HCT116 (cell line): Measurements from ENCODE around the gene HERPUD1. TPM values are rescaled to one million over a fixed set of nuclear protein-coding genes. Genes with fewer than 3 reads are reported as not detected.

Source experiments
- ATAC-seq: fragments of 200-7000 bp; cut with Tn5 transposase; 2 replicates; pipeline ENCODE4 v1.9.1; 2020; ENCODE audit warnings: mild to moderate bottlenecking, moderate library complexity
- BruUV-seq: library from RNA; stranded (reverse); fragments of 400-500 nt; replicated peaks from 2 replicates; lab custom pipeline; 2021; lab: Mats Ljungman, UMichigan
- CTCF ChIA-PET: fragments of 300-600 bp; sonication (Branson Sonifier 250); formaldehyde crosslinking; loops from one replicate; lab custom pipeline; 2021; ENCODE audit warnings: antibody characterized with exemption; lab: Charles Lee
- POLR2A ChIA-PET: fragments of 300-600, 350-600 bp; sonication (Branson Sonifier 250); formaldehyde crosslinking; loops from one replicate; lab custom pipeline; 2021; ENCODE audit warnings: antibody characterized with exemption; lab: Charles Lee
- RAD21 ChIA-PET, 2 experiments: fragments of 300-600 bp; sonication (Branson Sonifier 250); formaldehyde crosslinking; loops; one replicate each; lab custom pipeline; 2023; ENCODE audit warnings: low total read pairs in 2 of 2; ENCODE audit not compliant: uncharacterized antibody in 2 of 2, unreplicated experiment in 2 of 2, low non-redundant PET in 1 of 2; lab: Charles Lee
- DNase-seq: peaks from one replicate; pipeline ENCODE4 v3.0.0-alpha.2; 2010; ENCODE audit warnings: low read depth, low spot score
- H2AFZ ChIP-seq: fragments of 200-600 bp; shearing (Covaris generic), sonication (generic); 2 replicates; pipeline ENCODE4 v1.6.1; 2017; ENCODE audit warnings: low read depth, mixed run types, mixed read lengths, antibody characterized with exemption, low read length; ENCODE audit not compliant: poor library complexity, severe bottlenecking
- H3K27ac ChIP-seq: 2 replicates; pipeline ENCODE4 v1.5.1; 2012; ENCODE audit warnings: low read depth, low read length
- H3K27me3 ChIP-seq: fragments of 200-600 bp; sonication (generic); 2 replicates; pipeline ENCODE4 v1.6.1; 2016; ENCODE audit warnings: mixed run types, low read length, mixed read lengths; ENCODE audit not compliant: insufficient read depth
- H3K36me3 ChIP-seq, 2 experiments: fragments of 200-500 bp in 1 of 2; fragments of 200-600 bp in 1 of 2; sonication (Bioruptor generic) in 1 of 2; sonication (generic) in 1 of 2; 2 replicates each; pipeline versions ENCODE4 v1.5.1 to v1.6.1; 2014 to 2016; ENCODE audit warnings: low read length in 2 of 2, inconsistent platforms in 1 of 2, mixed read lengths in 1 of 2, mixed run types in 1 of 2; ENCODE audit not compliant: insufficient read depth in 2 of 2, control insufficient read depth in 1 of 2
- H3K4me1 ChIP-seq, 2 experiments: fragments of 200-600 bp in 1 of 2; sonication (generic) in 1 of 2; 2 replicates each; pipeline versions ENCODE4 v1.5.1 to v1.6.1; 2012 to 2017; ENCODE audit warnings: low read length in 2 of 2, inconsistent platforms in 1 of 2, mild to moderate bottlenecking in 1 of 2, mixed read lengths in 1 of 2, mixed run types in 1 of 2, moderate library complexity in 1 of 2; ENCODE audit not compliant: insufficient read depth in 2 of 2, control insufficient read depth in 1 of 2
- H3K4me2 ChIP-seq: fragments of 200-600 bp; sonication (generic); 2 replicates; pipeline ENCODE4 v1.6.1; 2017; ENCODE audit warnings: mixed run types, low read length, mixed read lengths
- H3K4me3 ChIP-seq, 2 experiments: fragments of 200-600 bp in 1 of 2; sonication (generic) in 1 of 2; replicated peaks in 1 of 2; 2 replicates each; pipeline ENCODE4 v1.5.1; 2011 to 2016; ENCODE audit warnings: low read length in 2 of 2, control low read depth in 1 of 2, low read depth in 1 of 2, mild to moderate bottlenecking in 1 of 2, mixed read lengths in 1 of 2, mixed run types in 1 of 2
- H3K79me2 ChIP-seq: fragments of 200-600 bp; sonication (generic); 2 replicates; pipeline ENCODE4 v1.6.1; 2017; ENCODE audit warnings: mild to moderate bottlenecking, mixed run types, low read length, moderate library complexity, mixed read lengths; ENCODE audit not compliant: insufficient read depth
- H3K9ac ChIP-seq: fragments of 200-600 bp; sonication (generic); 2 replicates; pipeline ENCODE4 v1.6.1; 2016; ENCODE audit warnings: low read length, mixed read lengths
- H3K9me2 ChIP-seq: fragments of 200-600 bp; sonication (generic), shearing (Covaris generic); 2 replicates; pipeline ENCODE4 v1.6.1; 2017; ENCODE audit warnings: mixed run types, mild to moderate bottlenecking, moderate library complexity; ENCODE audit not compliant: insufficient read depth
- H3K9me3 ChIP-seq, 2 experiments: fragments of 200-500 bp in 1 of 2; fragments of 200-600 bp in 1 of 2; sonication (Bioruptor generic) in 1 of 2; sonication (generic) in 1 of 2; 2 replicates each; pipeline ENCODE4 v1.6.1; 2014 to 2017; ENCODE audit warnings: low read length in 2 of 2, mixed read lengths in 2 of 2, inconsistent platforms in 1 of 2, low read depth in 1 of 2, mild to moderate bottlenecking in 1 of 2, mixed run types in 1 of 2, moderate library complexity in 1 of 2; ENCODE audit not compliant: control insufficient read depth in 1 of 2, insufficient read depth in 1 of 2
- H4K20me1 ChIP-seq: fragments of 200-600 bp; sonication (generic), shearing (Covaris generic); 2 replicates; pipeline ENCODE4 v1.6.1; 2017; ENCODE audit warnings: mixed run types, mild to moderate bottlenecking, moderate library complexity; ENCODE audit not compliant: insufficient read depth
- CBX3 ChIP-seq: IDR thresholded peaks from 2 replicates; pipeline ENCODE4 v1.6.1; 2012; ENCODE audit warnings: low read depth
- CEBPB ChIP-seq: IDR thresholded peaks from 2 replicates; pipeline ENCODE4 v1.6.1; 2012; ENCODE audit warnings: low read depth
- CTCF ChIP-seq, 3 experiments: fragments of 200-600 bp in 1 of 3; sonication (generic) in 1 of 3; IDR thresholded peaks in 2 of 3; conservative IDR thresholded peaks in 1 of 3; 2 replicates each; pipeline ENCODE4 v1.5.1; 2012 to 2017; ENCODE audit warnings: low read depth in 2 of 3, low read length in 2 of 3, antibody characterized with exemption in 1 of 3, borderline replicate concordance in 1 of 3, control low read depth in 1 of 3, mild to moderate bottlenecking in 1 of 3, mixed read lengths in 1 of 3, mixed run types in 1 of 3, moderate library complexity in 1 of 3; ENCODE audit not compliant: insufficient read depth in 1 of 3
- EGR1 ChIP-seq: IDR thresholded peaks from 2 replicates; pipeline ENCODE4 v1.6.1; 2012; ENCODE audit warnings: low read depth
- ELF1 ChIP-seq: IDR thresholded peaks from 2 replicates; pipeline ENCODE4 v1.6.1; 2012; ENCODE audit warnings: low read depth, borderline replicate concordance
- EZH2 ChIP-seq: fragments of 200-600 bp; sonication (generic); IDR thresholded peaks from 2 replicates; pipeline ENCODE4 v1.6.1; 2017; ENCODE audit warnings: antibody characterized with exemption, mixed run types
- EZH2phosphoT487 ChIP-seq: fragments of 200-600 bp; IDR thresholded peaks from 2 replicates; pipeline ENCODE4 v1.6.1; 2018; ENCODE audit warnings: antibody characterized with exemption, borderline replicate concordance
- FOSL1 ChIP-seq: IDR thresholded peaks from 2 replicates; pipeline ENCODE4 v1.6.1; 2012; ENCODE audit warnings: low read depth
- POLR2A ChIP-seq: IDR thresholded peaks from 2 replicates; pipeline ENCODE4 v1.7.0; 2011; ENCODE audit warnings: borderline replicate concordance; ENCODE audit not compliant: insufficient read depth, insufficient read length; ENCODE audit errors: extremely low read depth
- RAD21 ChIP-seq: IDR thresholded peaks from 2 replicates; pipeline ENCODE4 v1.6.1; 2012; ENCODE audit warnings: low read depth, mild to moderate bottlenecking
- SP1 ChIP-seq: IDR thresholded peaks from 2 replicates; pipeline ENCODE4 v1.6.1; 2012; ENCODE audit warnings: low read depth
- SRF ChIP-seq: IDR thresholded peaks from 2 replicates; pipeline ENCODE4 v1.6.1; 2012; ENCODE audit warnings: low read depth
- YY1 ChIP-seq: IDR thresholded peaks from 2 replicates; pipeline ENCODE4 v1.6.1; 2011; ENCODE audit warnings: low read length, low read depth, moderate library complexity, mild to moderate bottlenecking; ENCODE audit not compliant: insufficient replicate concordance; ENCODE audit errors: extremely low read depth
- intact Hi-C: fragments of 100-400 bp; cut with micrococcal nuclease; formaldehyde crosslinking; loops from 2 replicates; pipeline ENCODE4 v1.10.0; 2022
- total RNA-seq: library from RNA; stranded (reverse); gene quantifications from one replicate; pipeline ENCODE4 v1.2.1, GENCODE V29; 2021; ENCODE audit not compliant: unreplicated experiment
- TF ChIP-seq, protein P1 (sequence below): IDR thresholded peaks from 2 replicates; pipeline ENCODE4 v1.6.1; 2012
- TF ChIP-seq, protein P2 (sequence below): IDR thresholded peaks from 2 replicates; pipeline ENCODE4 v1.6.1; 2012; ENCODE audit warnings: low read depth

HERPUD1 gene
- total RNA-seq, 1 experiment from 2014 or later, result 113 TPM

DNA sequence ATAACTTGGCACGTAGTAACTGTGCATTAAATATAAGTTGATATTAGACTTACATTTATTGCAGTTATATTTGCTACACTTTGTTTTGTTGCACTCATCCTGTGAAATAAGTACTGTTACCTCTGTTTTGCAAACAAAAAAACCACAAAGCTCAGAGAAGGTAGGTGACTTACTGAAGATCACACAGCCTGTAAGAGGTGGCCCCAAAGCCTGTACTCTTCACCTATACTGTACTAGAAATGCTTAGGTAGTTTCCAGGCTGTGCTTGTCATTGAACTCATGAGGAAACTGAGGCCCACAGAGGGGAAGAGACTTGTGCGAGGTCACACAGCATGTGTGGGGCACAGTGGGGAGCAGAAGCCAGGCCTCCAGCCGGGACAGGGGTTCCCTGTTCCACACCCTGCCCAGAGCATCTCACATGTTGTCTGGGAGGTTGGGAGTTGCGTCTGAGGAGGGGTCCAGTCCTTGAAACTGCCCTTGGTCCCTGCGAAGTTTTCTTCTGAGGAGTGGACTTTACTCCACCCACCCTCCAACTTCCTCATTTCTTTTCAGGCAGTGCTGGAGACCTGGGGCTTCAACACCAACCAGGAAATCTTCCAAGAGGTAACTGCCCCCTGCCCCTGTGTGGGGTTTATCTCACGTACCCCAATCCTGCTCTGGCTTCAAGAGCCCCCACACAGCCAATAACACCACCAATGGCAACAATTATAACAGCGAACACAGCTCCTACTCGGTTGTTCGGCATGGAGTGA lies 42.8 kb downstream of the HERPUD1 start:
- no peaks in the 10 kb centered on the region for H3K4me1 ChIP-seq
- CTCF ChIA-PET, result no interaction called here

GRCh38 chr16:56975714-56976113 lies 43.8 kb downstream of the HERPUD1 start:
- Histone ChIP-seq H3K9me2 (no peaks in the 10 kb centered on the region), H3K79me2 (no peaks in the 10 kb centered on the region), H3K4me3 (no peak overlapping the region), H3K27ac (no peak overlapping the region), H3K4me1 (no peaks in the 10 kb centered on the region), H2AFZ (no peak overlapping the region), H3K9ac (no peak overlapping the region), H3K36me3 (no peaks in the 10 kb centered on the region), H3K9me3 (no peaks in the 10 kb centered on the region), H4K20me1 (no peaks in the 10 kb centered on the region), H3K4me2 (no peak overlapping the region), H3K27me3 (no peaks in the 10 kb centered on the region)
- ChIA-PET POLR2A (no interaction called here), CTCF (interaction anchor here (3.1 kb wide), 1 partner anchor 11 kb away, joined by 12 read pairs; no protein-coding TSS in a partner anchor), RAD21 (no interaction called here)
- no peak for TF ChIP-seq ELF1
- no peak for TF ChIP-seq CTCF (IDR thresholded peaks at IDR 0.05 in 2 of 3, conservative IDR thresholded peaks at IDR 0.05 in 1 of 3; ENCODE audit: borderline replicate concordance in 1 of 3, insufficient read depth in 1 of 3, low read depth in 2 of 3, low read length in 2 of 3)
- no peak for TF ChIP-seq SRF
- TF ChIP-seq CBX3, result no peak
- TF ChIP-seq FOSL1, result no peak
- TF ChIP-seq EZH2, result no peak
- no peak for TF ChIP-seq POLR2A
- TF ChIP-seq YY1, result no peak
- TF ChIP-seq RAD21, result no peak
- TF ChIP-seq CEBPB, result no peak
- TF ChIP-seq EZH2phosphoT487, result no peak
- no peak for TF ChIP-seq SP1
- TF ChIP-seq, protein P1, sequence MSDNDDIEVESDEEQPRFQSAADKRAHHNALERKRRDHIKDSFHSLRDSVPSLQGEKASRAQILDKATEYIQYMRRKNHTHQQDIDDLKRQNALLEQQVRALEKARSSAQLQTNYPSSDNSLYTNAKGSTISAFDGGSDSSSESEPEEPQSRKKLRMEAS, result no peak
- no peak for TF ChIP-seq EGR1
- TF ChIP-seq, protein P2, sequence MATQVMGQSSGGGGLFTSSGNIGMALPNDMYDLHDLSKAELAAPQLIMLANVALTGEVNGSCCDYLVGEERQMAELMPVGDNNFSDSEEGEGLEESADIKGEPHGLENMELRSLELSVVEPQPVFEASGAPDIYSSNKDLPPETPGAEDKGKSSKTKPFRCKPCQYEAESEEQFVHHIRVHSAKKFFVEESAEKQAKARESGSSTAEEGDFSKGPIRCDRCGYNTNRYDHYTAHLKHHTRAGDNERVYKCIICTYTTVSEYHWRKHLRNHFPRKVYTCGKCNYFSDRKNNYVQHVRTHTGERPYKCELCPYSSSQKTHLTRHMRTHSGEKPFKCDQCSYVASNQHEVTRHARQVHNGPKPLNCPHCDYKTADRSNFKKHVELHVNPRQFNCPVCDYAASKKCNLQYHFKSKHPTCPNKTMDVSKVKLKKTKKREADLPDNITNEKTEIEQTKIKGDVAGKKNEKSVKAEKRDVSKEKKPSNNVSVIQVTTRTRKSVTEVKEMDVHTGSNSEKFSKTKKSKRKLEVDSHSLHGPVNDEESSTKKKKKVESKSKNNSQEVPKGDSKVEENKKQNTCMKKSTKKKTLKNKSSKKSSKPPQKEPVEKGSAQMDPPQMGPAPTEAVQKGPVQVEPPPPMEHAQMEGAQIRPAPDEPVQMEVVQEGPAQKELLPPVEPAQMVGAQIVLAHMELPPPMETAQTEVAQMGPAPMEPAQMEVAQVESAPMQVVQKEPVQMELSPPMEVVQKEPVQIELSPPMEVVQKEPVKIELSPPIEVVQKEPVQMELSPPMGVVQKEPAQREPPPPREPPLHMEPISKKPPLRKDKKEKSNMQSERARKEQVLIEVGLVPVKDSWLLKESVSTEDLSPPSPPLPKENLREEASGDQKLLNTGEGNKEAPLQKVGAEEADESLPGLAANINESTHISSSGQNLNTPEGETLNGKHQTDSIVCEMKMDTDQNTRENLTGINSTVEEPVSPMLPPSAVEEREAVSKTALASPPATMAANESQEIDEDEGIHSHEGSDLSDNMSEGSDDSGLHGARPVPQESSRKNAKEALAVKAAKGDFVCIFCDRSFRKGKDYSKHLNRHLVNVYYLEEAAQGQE, result no peak
- no peak for ATAC-seq
- intact Hi-C loops, result no loop called here
- DNase-seq, result no peak
- no TSS peak for BruUV-seq

More for the DNA sequence above, 42.8 kb downstream of the HERPUD1 start:
- no peak for TF ChIP-seq ELF1
- H4K20me1 ChIP-seq, result no peaks in the 10 kb centered on the region
- no peak overlapping the region for H3K4me2 ChIP-seq
- H3K27me3 ChIP-seq, result no peaks in the 10 kb centered on the region
- no peaks in the 10 kb centered on the region for H3K79me2 ChIP-seq
- intact Hi-C loops, result no loop called here
- ChIA-PET POLR2A (no interaction called here), RAD21 (no interaction called here)
- no peak for DNase-seq
- no peak overlapping the region for H3K27ac ChIP-seq
- no peaks in the 10 kb centered on the region for H3K9me3 ChIP-seq
- H2AFZ ChIP-seq, result no peak overlapping the region
- ATAC-seq, result no peak
- H3K9me2 ChIP-seq, result no peaks in the 10 kb centered on the region
- H3K36me3 ChIP-seq, result no peaks in the 10 kb centered on the region
- BruUV-seq, result no TSS peak
- no peak overlapping the region for H3K9ac ChIP-seq
- no peak overlapping the region for H3K4me3 ChIP-seq
